ENCODE data around the gene RNLS.

Gene RNLS

GRCh38 chr10:88582806-88583583, at the start of gene RNLS:
RNLS (minus strand) TSS chr10:88583318.
- peak; percentile 45 to 53 for DNase-seq (ENCODE audit: low read depth in 2 of 2)

- no peak for DNase-seq (ENCODE audit: low read depth in 2 of 2)
Measured at GRCh38 chr10:88624840-88625239, 41.7 kb upstream of the RNLS start.

- DNase-seq (ENCODE audit: low read depth in 2 of 2) = no peak
Measured at GRCh38 chr10:88623835-88624234, 40.7 kb upstream of the RNLS start.

- no peak for DNase-seq (ENCODE audit: low read depth in 2 of 2)
Measured at GRCh38 chr10:88620441-88620840, 37.3 kb upstream of the RNLS start.

GRCh38 chr10:88618496-88618895, 35.4 kb upstream of the RNLS start:
- DNase-seq (ENCODE audit: low read depth in 2 of 2) = no peak

GRCh38 chr10:88617772-88618300, 34.7 kb upstream of the RNLS start:
- DNase-seq (ENCODE audit: low read depth in 2 of 2) = no peak

GRCh38 chr10:88616250-88616977, 33.3 kb upstream of the RNLS start:
- DNase-seq (ENCODE audit: low read depth in 2 of 2) = no peak

GRCh38 chr10:88608780-88609179, 25.7 kb upstream of the RNLS start:
- DNase-seq (ENCODE audit: low read depth in 2 of 2) = no peak

GRCh38 chr10:88608052-88608732, 25.1 kb upstream of the RNLS start:
- no peak for DNase-seq (ENCODE audit: low read depth in 2 of 2)

GRCh38 chr10:88598055-88598454, 14.9 kb upstream of the RNLS start:
- no peak for DNase-seq (ENCODE audit: low read depth in 2 of 2)

- no peak for DNase-seq (ENCODE audit: low read depth in 2 of 2)
Measured at GRCh38 chr10:88594482-88594881, 11.4 kb upstream of the RNLS start.

GRCh38 chr10:88592906-88593305, 9.8 kb upstream of the RNLS start:
- DNase-seq (ENCODE audit: low read depth in 2 of 2) = no peak

- DNase-seq (ENCODE audit: low read depth in 2 of 2) = no peak
Measured at GRCh38 chr10:88592381-88592780, 9.3 kb upstream of the RNLS start.

- no peak for DNase-seq (ENCODE audit: low read depth in 2 of 2)
Measured at GRCh38 chr10:88586462-88586861, 3.3 kb upstream of the RNLS start, which contains the start of gene LIPJ. LIPJ (plus strand) TSS chr10:88586762; CDS start chr10:88590688, 3,926 bp downstream.

- DNase-seq (ENCODE audit: low read depth in 2 of 2) = no peak
Measured at GRCh38 chr10:88583584-88583957, 453 bp upstream of the RNLS start.

GRCh38 chr10:88582411-88582805, 710 bp downstream of the RNLS start:
- DNase-seq (ENCODE audit: low read depth in 2 of 2) = no peak

GRCh38 chr10:88565072-88565471, 18.0 kb downstream of the RNLS start:
- no peak for DNase-seq (ENCODE audit: low read depth in 2 of 2)

- DNase-seq (ENCODE audit: low read depth in 2 of 2) = no peak
Measured at GRCh38 chr10:88562152-88562551, 21.0 kb downstream of the RNLS start.

GRCh38 chr10:88557658-88558057, 25.5 kb downstream of the RNLS start:
- DNase-seq (ENCODE audit: low read depth in 2 of 2) = no peak

- no peak for DNase-seq (ENCODE audit: low read depth in 2 of 2)
Measured at GRCh38 chr10:88557256-88557655, 25.9 kb downstream of the RNLS start.

- DNase-seq (ENCODE audit: low read depth in 2 of 2) = no peak
Measured at GRCh38 chr10:88555190-88555908, 27.8 kb downstream of the RNLS start.

All from stimulated activated CD4-positive, alpha-beta T cell treated with anti-CD3 and anti-CD28 coated beads, Interleukin-12 subunit alpha, Interleukin-12 subunit beta, amount 100 ng/mL, for 24 hours (primary cell).